OCI-M1 (cell line): ENCODE measurements around the gene ST3GAL4.

Experiments
- DNase-seq: peaks from one replicate; lab custom pipeline; 2025; lab: John Stamatoyannopoulos, UW

ST3GAL4 gene

GRCh38 chr11:126346586-126346940, 8.9 kb upstream of the ST3GAL4 start:
- no peak for DNase-seq

GRCh38 chr11:126346946-126347345, 8.5 kb upstream of the ST3GAL4 start:
- peak; percentile 87 for DNase-seq

- DNase-seq = peak; percentile 75
These were observed 7.5 kb upstream of the ST3GAL4 start for GRCh38 chr11:126347751-126348668.

GRCh38 chr11:126348806-126349582, 6.5 kb upstream of the ST3GAL4 start:
- no peak for DNase-seq

- peak; percentile 83 for DNase-seq
These were observed 4.7 kb upstream of the ST3GAL4 start for GRCh38 chr11:126350836-126351235.

- DNase-seq = no peak
These were observed 3.3 kb upstream of the ST3GAL4 start for GRCh38 chr11:126352163-126352562.

- peak; percentile 96 for DNase-seq
These were observed 2.3 kb upstream of the ST3GAL4 start for GRCh38 chr11:126352934-126353801.

GRCh38 chr11:126354631-126355323, 709 bp upstream of the ST3GAL4 start:
- DNase-seq = peak; percentile 73

GRCh38 chr11:126355926-126356897, 726 bp downstream of the ST3GAL4 start:
- peak; percentile 67 for DNase-seq

GRCh38 chr11:126357055-126357962, 1.8 kb downstream of the ST3GAL4 start:
- no peak for DNase-seq

GRCh38 chr11:126357969-126358762, 2.7 kb downstream of the ST3GAL4 start:
- no peak for DNase-seq

- DNase-seq = no peak
These were observed 3.3 kb downstream of the ST3GAL4 start for GRCh38 chr11:126358763-126359160.

- DNase-seq = peak; percentile 18
These were observed 4.1 kb downstream of the ST3GAL4 start for GRCh38 chr11:126359431-126360048.

- DNase-seq = no peak
These were observed 4.6 kb downstream of the ST3GAL4 start for GRCh38 chr11:126360049-126360446.

- no peak for DNase-seq
These were observed 5.9 kb downstream of the ST3GAL4 start for GRCh38 chr11:126361400-126361799.

- no peak for DNase-seq
These were observed 7.6 kb downstream of the ST3GAL4 start for GRCh38 chr11:126362879-126363655.

- no peak for DNase-seq
These were observed 8.3 kb downstream of the ST3GAL4 start for GRCh38 chr11:126363706-126364248.
